H1 (cell line): Measurements from ENCODE around the gene MFAP5. TPM values are rescaled to one million over a fixed set of nuclear protein-coding genes. Genes with fewer than 3 reads are reported as not detected.

Experiments
- CHD7 ChIP-seq: fragments of 300-600 bp; sonication (generic); IDR thresholded peaks from 2 replicates; pipeline ENCODE4 v1.7.1; 2012; ENCODE audit warnings: low read length, moderate library complexity, mild to moderate bottlenecking, inconsistent platforms; ENCODE audit not compliant: insufficient replicate concordance
- HDAC2 ChIP-seq, 2 experiments: fragments of 300-600 bp in 1 of 2; sonication (generic) in 1 of 2; IDR thresholded peaks; 2 replicates each; pipeline ENCODE4 v1.6.1; 2011 to 2012; ENCODE audit warnings: low read depth in 2 of 2, low read length in 2 of 2, mild to moderate bottlenecking in 2 of 2, moderate library complexity in 2 of 2, borderline replicate concordance in 1 of 2, inconsistent platforms in 1 of 2
- RFX5 ChIP-seq: IDR thresholded peaks from 2 replicates; pipeline ENCODE4 v1.6.1; 2011; ENCODE audit warnings: low read depth, low read length, improper control_type of control experiment, borderline replicate concordance
- TBP ChIP-seq: IDR thresholded peaks from 2 replicates; pipeline ENCODE4 v1.6.1; 2011; ENCODE audit warnings: low read depth, low read length, improper control_type of control experiment
- polyA plus RNA-seq, 7 experiments: library from polyadenylated mRNA; depleted of rRNA in 3 of 7; stranded (reverse) in 5 of 7; unstranded in 2 of 7; fragments of >200 nt in 5 of 7; fragments of 200-250 nt in 2 of 7; gene quantifications; 1 replicate in 5 of 7; 2 replicates in 1 of 7; 4 replicates in 1 of 7; pipeline versions ENCODE4 v1.2.1 to v1.2.3, GENCODE V29; 2011 to 2013; ENCODE audit warnings: missing spikeins in 2 of 7, mixed read lengths in 2 of 7
- total RNA-seq: library from RNA; stranded (reverse); fragmentation: NEBNext Ultra II Directional; extraction: Animal tissue kit (Norgen Biotek cat#: 25700); gene quantifications from 2 replicates; pipeline ENCODE4 v1.2.1, GENCODE V29; 2021

Gene MFAP5
- total and polyA plus RNA-seq, 2 of the 8 experiments (the other 6 are each of a cell fraction or from before 2014, with no cell fraction given), result 0.60 to 0.86 TPM

GRCh38 chr12:8615206-8615605, 47.4 kb downstream of the MFAP5 start (continued):
- TF ChIP-seq CHD7 (no peak), TBP (no peak), RFX5 (no peak), HDAC2 (IDR thresholded peaks at IDR 0.05; ENCODE audit: borderline replicate concordance in 1 of 2, low read depth in 2 of 2, low read length in 2 of 2) (no peak)
